ENCODE data around the gene SLC26A3. TPM values are rescaled to one million over a fixed set of nuclear protein-coding genes. Genes with fewer than 3 reads are reported as not detected.

The SLC26A3 gene
- total RNA-seq, 1 experiment from 2014 or later = not detected

DNA sequence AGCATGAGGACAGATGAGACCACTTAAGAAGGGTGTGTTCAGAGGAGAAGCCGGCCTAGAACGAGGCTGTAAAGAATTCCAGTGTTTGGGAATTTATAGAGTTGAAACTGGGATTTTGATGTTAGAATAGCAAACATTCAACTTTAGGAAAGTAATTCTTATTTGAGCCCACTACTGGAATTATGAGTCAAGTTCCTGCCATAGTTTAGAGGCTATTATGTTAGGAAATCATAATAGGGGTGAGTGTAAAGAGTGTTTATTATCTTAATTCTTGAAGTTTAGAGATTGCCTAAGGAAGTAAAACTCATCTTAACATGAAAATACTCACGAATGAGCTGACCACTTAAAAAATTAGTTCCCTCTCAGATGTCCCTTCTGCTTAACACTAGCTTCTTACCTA lies 57.0 kb downstream of the SLC26A3 start:
- no peak overlapping the region for H3K14ac ChIP-seq (ENCODE audit: insufficient read depth, low read length)
- no peaks in the 10 kb centered on the region; the same call in 1 of the 2 replicates for H3K27me3 ChIP-seq (ENCODE audit: insufficient read depth, low read length)
- no peak overlapping the region for H3K18ac ChIP-seq (ENCODE audit: insufficient read length, low read depth, low read length)
- DNase-seq = no peak
- H3K79me2 ChIP-seq (ENCODE audit: insufficient read depth, low read length) = peaks cover 23% of the 10 kb centered on the region; the same call in 1 of the 2 replicates
- peak overlapping the region; percentile 88 for H3K4me2 ChIP-seq (ENCODE audit: insufficient read depth, insufficient read length, low read length)
- TF ChIP-seq, protein P1, sequence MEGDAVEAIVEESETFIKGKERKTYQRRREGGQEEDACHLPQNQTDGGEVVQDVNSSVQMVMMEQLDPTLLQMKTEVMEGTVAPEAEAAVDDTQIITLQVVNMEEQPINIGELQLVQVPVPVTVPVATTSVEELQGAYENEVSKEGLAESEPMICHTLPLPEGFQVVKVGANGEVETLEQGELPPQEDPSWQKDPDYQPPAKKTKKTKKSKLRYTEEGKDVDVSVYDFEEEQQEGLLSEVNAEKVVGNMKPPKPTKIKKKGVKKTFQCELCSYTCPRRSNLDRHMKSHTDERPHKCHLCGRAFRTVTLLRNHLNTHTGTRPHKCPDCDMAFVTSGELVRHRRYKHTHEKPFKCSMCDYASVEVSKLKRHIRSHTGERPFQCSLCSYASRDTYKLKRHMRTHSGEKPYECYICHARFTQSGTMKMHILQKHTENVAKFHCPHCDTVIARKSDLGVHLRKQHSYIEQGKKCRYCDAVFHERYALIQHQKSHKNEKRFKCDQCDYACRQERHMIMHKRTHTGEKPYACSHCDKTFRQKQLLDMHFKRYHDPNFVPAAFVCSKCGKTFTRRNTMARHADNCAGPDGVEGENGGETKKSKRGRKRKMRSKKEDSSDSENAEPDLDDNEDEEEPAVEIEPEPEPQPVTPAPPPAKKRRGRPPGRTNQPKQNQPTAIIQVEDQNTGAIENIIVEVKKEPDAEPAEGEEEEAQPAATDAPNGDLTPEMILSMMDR (conservative IDR thresholded peaks at IDR 0.05) = no peak
- H4K20me1 ChIP-seq (ENCODE audit: control insufficient read depth, insufficient read depth, insufficient read length) = no peaks in the 10 kb centered on the region
- no peak overlapping the region for H3K27ac ChIP-seq (ENCODE audit: insufficient read length, low read depth, low read length)
- H3K4ac ChIP-seq (ENCODE audit: low read depth, low read length) = no peak overlapping the region
- H2AFZ ChIP-seq (ENCODE audit: low read length) = no peak overlapping the region
- H3K27ac Mint-ChIP-seq = peak overlapping the region in 1 of 3 experiments; percentile 0; a peak in 1 of 7 replicates
- no peak overlapping the region for H2BK15ac ChIP-seq (ENCODE audit: low read depth, low read length)
- no peak overlapping the region for H2AK5ac ChIP-seq (ENCODE audit: insufficient read length, low read length)
- H3K79me1 ChIP-seq (ENCODE audit: insufficient read depth, low read depth, low read length, poor library complexity, severe bottlenecking) = peaks cover 6% of the 10 kb centered on the region
- H3K27me3 Mint-ChIP-seq (ENCODE audit: low read depth) = no peaks in the 10 kb centered on the region
- WGBS (ENCODE audit: extremely low coverage, insufficient read length, low lambda C conversion rate) = no CpG with 5 or more reads among the region's 3 CpGs
- H3K36me3 Mint-ChIP-seq (ENCODE audit: insufficient read depth in 1 of 3, low read depth in 3 of 3) = peaks cover 6 to 18% (median 18%) of the 10 kb centered on the region in 3 experiments; a peak in 6 of 7 replicates
- H3K23ac ChIP-seq (ENCODE audit: insufficient read length, low read depth, low read length) = no peak overlapping the region
- H3T11ph ChIP-seq (ENCODE audit: low read length) = no peak overlapping the region
- no peak overlapping the region for H4K5ac ChIP-seq (ENCODE audit: insufficient read length, low read depth, low read length)
- H3K23me2 ChIP-seq (ENCODE audit: insufficient read length, low read depth, low read length, poor library complexity, severe bottlenecking) = peaks cover 5% of the 10 kb centered on the region
- no peak overlapping the region for H3K9ac ChIP-seq (ENCODE audit: extremely low read depth, insufficient read length, low read length)
- peaks cover 20 to 23% of the 10 kb centered on the region in 2 experiments for H3K4me1 Mint-ChIP-seq
- H3K4me3 Mint-ChIP-seq = peak overlapping the region; percentile 93 to 98; a peak in 4 of 5 replicates
- H2BK5ac ChIP-seq (ENCODE audit: insufficient read length, low read length) = no peak overlapping the region
- no peak overlapping the region for H2BK120ac ChIP-seq (ENCODE audit: low read depth, low read length, poor library complexity, severe bottlenecking)
- H2BK12ac ChIP-seq (ENCODE audit: insufficient read length, low read depth, low read length) = no peak overlapping the region
- H4K8ac ChIP-seq (replicated peaks; ENCODE audit: insufficient read length, low read depth, low read length) = no peak overlapping the region
- H4K91ac ChIP-seq (ENCODE audit: insufficient read length, low read depth, low read length) = no peak overlapping the region
- H3K9me3 Mint-ChIP-seq = no peaks in the 10 kb centered on the region; a peak in 1 of 5 replicates
- H3K4me1 ChIP-seq (ENCODE audit: insufficient read depth, low read length) = peaks cover 2% of the 10 kb centered on the region; the same call in 1 of the 2 replicates
- no peak overlapping the region for H3K56ac ChIP-seq (ENCODE audit: insufficient read length, low read depth, low read length)
- H2BK20ac ChIP-seq (ENCODE audit: low read depth, low read length, poor library complexity, severe bottlenecking) = no peak overlapping the region
- H3K9me3 ChIP-seq (ENCODE audit: control insufficient read depth, low read depth, low read length) = no peaks in the 10 kb centered on the region

All from H9 (cell line).